ENCODE measurements around the gene ASAP3.

DNA sequence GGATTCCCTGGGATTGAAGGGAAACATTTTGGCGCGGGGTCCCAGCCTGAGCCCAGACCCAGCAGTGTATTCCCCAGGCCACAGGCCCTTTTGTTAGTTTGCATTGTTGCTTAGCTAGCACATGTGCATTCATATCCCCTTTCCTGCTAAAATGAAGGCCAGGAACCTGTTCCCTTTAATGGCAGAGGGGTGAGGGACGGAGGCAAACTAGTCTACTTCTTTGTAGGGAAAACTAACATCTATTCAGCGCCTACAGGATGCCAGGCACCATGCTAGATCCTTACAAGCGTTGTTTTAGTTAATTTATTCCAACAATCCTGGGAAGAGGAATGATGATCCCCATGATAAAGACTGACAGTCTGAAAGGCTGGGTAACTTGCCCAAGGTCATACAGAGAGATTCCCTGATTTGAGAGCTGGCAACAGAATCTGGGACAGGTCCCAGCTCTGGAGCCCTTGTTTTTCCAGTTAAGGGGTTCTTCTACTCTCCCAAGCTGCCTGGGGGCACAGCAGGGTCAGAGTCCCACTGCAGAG lies 47.6 kb upstream of the ASAP3 start:
- no peak for TF ChIP-seq NR2C1 (IDR thresholded peaks at IDR 0.05)
- no peak for TF ChIP-seq NR2C1 (tag; IDR thresholded peaks at IDR 0.05)
- TF ChIP-seq, protein P1, sequence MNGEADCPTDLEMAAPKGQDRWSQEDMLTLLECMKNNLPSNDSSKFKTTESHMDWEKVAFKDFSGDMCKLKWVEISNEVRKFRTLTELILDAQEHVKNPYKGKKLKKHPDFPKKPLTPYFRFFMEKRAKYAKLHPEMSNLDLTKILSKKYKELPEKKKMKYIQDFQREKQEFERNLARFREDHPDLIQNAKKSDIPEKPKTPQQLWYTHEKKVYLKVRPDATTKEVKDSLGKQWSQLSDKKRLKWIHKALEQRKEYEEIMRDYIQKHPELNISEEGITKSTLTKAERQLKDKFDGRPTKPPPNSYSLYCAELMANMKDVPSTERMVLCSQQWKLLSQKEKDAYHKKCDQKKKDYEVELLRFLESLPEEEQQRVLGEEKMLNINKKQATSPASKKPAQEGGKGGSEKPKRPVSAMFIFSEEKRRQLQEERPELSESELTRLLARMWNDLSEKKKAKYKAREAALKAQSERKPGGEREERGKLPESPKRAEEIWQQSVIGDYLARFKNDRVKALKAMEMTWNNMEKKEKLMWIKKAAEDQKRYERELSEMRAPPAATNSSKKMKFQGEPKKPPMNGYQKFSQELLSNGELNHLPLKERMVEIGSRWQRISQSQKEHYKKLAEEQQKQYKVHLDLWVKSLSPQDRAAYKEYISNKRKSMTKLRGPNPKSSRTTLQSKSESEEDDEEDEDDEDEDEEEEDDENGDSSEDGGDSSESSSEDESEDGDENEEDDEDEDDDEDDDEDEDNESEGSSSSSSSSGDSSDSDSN (IDR thresholded peaks at IDR 0.05; ENCODE audit: borderline replicate concordance in 1 of 2, low read depth in 2 of 2, low read length in 2 of 2) = no peak
- no peak for TF ChIP-seq ZNF133 (CRISPR knock-in tag; IDR thresholded peaks at IDR 0.05)
- TF ChIP-seq YY1 (IDR thresholded peaks at IDR 0.05; ENCODE audit: borderline replicate concordance in 1 of 3, control insufficient read depth in 1 of 3, extremely low read depth in 1 of 3, insufficient read depth in 3 of 3, insufficient read length in 1 of 3, insufficient replicate concordance in 2 of 3, low read depth in 1 of 3, low read length in 2 of 3) = no peak
- no peak for TF ChIP-seq MEF2A (IDR thresholded peaks at IDR 0.05; ENCODE audit: control insufficient read depth, low read depth, low read length)
- TF ChIP-seq, protein P2, sequence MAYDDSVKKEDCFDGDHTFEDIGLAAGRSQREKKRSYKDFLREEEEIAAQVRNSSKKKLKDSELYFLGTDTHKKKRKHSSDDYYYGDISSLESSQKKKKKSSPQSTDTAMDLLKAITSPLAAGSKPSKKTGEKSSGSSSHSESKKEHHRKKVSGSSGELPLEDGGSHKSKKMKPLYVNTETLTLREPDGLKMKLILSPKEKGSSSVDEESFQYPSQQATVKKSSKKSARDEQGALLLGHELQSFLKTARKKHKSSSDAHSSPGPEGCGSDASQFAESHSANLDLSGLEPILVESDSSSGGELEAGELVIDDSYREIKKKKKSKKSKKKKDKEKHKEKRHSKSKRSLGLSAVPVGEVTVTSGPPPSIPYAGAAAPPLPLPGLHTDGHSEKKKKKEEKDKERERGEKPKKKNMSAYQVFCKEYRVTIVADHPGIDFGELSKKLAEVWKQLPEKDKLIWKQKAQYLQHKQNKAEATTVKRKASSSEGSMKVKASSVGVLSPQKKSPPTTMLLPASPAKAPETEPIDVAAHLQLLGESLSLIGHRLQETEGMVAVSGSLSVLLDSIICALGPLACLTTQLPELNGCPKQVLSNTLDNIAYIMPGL (CRISPR knock-in tag; IDR thresholded peaks at IDR 0.05) = no peak
- TF ChIP-seq, protein P3, sequence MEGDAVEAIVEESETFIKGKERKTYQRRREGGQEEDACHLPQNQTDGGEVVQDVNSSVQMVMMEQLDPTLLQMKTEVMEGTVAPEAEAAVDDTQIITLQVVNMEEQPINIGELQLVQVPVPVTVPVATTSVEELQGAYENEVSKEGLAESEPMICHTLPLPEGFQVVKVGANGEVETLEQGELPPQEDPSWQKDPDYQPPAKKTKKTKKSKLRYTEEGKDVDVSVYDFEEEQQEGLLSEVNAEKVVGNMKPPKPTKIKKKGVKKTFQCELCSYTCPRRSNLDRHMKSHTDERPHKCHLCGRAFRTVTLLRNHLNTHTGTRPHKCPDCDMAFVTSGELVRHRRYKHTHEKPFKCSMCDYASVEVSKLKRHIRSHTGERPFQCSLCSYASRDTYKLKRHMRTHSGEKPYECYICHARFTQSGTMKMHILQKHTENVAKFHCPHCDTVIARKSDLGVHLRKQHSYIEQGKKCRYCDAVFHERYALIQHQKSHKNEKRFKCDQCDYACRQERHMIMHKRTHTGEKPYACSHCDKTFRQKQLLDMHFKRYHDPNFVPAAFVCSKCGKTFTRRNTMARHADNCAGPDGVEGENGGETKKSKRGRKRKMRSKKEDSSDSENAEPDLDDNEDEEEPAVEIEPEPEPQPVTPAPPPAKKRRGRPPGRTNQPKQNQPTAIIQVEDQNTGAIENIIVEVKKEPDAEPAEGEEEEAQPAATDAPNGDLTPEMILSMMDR (IDR thresholded peaks at IDR 0.05 in 2 of 3, conservative IDR thresholded peaks at IDR 0.05 in 1 of 3; ENCODE audit: insufficient read depth in 2 of 3, low read depth in 1 of 3, low read length in 3 of 3) = no peak
- TF ChIP-seq RFX5 (IDR thresholded peaks at IDR 0.05; ENCODE audit: low read depth, low read length) = no peak
- TF ChIP-seq, protein P4, sequence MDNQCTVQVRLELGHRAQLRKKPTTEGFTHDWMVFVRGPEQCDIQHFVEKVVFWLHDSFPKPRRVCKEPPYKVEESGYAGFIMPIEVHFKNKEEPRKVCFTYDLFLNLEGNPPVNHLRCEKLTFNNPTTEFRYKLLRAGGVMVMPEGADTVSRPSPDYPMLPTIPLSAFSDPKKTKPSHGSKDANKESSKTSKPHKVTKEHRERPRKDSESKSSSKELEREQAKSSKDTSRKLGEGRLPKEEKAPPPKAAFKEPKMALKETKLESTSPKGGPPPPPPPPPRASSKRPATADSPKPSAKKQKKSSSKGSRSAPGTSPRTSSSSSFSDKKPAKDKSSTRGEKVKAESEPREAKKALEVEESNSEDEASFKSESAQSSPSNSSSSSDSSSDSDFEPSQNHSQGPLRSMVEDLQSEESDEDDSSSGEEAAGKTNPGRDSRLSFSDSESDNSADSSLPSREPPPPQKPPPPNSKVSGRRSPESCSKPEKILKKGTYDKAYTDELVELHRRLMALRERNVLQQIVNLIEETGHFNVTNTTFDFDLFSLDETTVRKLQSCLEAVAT (IDR thresholded peaks at IDR 0.05) = no peak
- TF ChIP-seq ZBTB1 (CRISPR knock-in tag; IDR thresholded peaks at IDR 0.05; ENCODE audit: borderline replicate concordance, low read depth) = no peak
- TF ChIP-seq, protein P5, sequence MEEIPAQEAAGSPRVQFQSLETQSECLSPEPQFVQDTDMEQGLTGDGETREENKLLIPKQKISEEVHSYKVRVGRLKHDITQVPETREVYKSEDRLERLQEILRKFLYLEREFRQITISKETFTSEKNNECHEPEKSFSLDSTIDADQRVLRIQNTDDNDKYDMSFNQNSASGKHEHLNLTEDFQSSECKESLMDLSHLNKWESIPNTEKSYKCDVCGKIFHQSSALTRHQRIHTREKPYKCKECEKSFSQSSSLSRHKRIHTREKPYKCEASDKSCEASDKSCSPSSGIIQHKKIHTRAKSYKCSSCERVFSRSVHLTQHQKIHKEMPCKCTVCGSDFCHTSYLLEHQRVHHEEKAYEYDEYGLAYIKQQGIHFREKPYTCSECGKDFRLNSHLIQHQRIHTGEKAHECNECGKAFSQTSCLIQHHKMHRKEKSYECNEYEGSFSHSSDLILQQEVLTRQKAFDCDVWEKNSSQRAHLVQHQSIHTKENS (CRISPR knock-in tag; IDR thresholded peaks at IDR 0.05) = no peak
- TF ChIP-seq, protein P6, sequence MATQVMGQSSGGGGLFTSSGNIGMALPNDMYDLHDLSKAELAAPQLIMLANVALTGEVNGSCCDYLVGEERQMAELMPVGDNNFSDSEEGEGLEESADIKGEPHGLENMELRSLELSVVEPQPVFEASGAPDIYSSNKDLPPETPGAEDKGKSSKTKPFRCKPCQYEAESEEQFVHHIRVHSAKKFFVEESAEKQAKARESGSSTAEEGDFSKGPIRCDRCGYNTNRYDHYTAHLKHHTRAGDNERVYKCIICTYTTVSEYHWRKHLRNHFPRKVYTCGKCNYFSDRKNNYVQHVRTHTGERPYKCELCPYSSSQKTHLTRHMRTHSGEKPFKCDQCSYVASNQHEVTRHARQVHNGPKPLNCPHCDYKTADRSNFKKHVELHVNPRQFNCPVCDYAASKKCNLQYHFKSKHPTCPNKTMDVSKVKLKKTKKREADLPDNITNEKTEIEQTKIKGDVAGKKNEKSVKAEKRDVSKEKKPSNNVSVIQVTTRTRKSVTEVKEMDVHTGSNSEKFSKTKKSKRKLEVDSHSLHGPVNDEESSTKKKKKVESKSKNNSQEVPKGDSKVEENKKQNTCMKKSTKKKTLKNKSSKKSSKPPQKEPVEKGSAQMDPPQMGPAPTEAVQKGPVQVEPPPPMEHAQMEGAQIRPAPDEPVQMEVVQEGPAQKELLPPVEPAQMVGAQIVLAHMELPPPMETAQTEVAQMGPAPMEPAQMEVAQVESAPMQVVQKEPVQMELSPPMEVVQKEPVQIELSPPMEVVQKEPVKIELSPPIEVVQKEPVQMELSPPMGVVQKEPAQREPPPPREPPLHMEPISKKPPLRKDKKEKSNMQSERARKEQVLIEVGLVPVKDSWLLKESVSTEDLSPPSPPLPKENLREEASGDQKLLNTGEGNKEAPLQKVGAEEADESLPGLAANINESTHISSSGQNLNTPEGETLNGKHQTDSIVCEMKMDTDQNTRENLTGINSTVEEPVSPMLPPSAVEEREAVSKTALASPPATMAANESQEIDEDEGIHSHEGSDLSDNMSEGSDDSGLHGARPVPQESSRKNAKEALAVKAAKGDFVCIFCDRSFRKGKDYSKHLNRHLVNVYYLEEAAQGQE (IDR thresholded peaks at IDR 0.05; ENCODE audit: borderline replicate concordance) = no peak
- TF ChIP-seq, protein P6 (CRISPR knock-in tag; IDR thresholded peaks at IDR 0.05; ENCODE audit: low read depth) = no peak
- no peak for TF ChIP-seq FOSL1 (tag; conservative IDR thresholded peaks at IDR 0.05)
